Stimulated activated naive CD4-positive, alpha-beta T cell (primary cell): ENCODE results near the gene PKNOX1.
"Not testable (repeated sequence)": the region's sequence is repeated elsewhere in the genome, so short reads cannot be mapped to it uniquely, and the experiment has no call there.

Experiments
- DNase-seq, 6 experiments: peaks; one replicate each; lab custom pipeline; 2025; lab: John Stamatoyannopoulos, UW

The PKNOX1 gene

DNA sequence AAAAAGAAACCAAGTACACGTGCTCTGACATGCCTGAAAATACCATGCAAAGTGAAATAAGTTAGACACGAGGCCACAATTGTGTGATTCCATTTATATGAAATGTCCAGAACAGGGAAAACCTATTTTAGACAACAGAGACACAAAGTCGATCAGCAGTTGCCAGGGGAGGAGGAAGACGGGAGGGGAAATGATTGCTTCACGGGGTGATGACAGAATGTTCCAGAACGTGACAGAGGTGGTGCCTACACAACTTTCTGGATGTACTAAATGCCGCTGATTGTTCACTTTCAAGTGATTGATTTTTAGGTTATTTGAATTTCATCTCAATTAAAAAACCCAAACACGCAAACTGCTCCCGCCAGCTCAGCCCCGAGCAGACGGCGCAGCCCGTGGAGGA, 78.8 kb downstream of the PKNOX1 start:
- DNase-seq = not testable (repeated sequence)

DNA sequence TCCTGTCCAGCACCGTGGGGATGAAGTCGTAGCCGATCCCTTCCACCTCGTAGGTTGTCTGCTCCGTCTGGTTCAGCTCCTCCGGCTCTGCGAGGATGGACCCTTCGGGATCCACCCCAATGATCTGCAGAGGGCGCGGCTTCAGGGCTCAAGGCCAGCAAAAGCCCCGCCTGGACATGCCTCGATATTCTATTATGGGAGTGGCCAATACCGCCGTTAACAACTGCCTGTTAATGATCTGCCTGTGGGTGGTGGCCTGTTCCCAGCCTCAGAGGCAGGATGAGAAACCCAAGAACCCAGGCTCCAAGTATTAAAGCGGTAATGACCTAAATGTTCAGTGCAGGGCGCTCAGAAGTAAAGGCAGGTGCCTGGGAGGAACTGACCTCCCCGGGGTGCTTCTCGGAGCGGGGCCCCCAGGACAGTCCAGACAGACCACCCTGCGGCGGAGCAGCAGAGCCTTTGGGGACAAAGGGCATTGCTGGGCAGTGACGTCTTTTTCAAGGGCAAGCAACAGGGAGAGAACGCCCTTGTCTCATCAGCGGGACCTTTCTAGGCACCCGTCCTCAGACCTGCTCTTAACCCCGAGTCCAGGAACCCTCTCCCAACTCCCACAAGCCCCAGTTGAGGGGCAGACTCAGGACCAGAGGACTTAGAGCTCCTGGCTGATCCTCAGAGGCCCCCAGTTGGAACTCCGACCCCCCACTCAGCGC, 88.7 kb downstream of the PKNOX1 start:
- DNase-seq = not testable (repeated sequence)

DNA sequence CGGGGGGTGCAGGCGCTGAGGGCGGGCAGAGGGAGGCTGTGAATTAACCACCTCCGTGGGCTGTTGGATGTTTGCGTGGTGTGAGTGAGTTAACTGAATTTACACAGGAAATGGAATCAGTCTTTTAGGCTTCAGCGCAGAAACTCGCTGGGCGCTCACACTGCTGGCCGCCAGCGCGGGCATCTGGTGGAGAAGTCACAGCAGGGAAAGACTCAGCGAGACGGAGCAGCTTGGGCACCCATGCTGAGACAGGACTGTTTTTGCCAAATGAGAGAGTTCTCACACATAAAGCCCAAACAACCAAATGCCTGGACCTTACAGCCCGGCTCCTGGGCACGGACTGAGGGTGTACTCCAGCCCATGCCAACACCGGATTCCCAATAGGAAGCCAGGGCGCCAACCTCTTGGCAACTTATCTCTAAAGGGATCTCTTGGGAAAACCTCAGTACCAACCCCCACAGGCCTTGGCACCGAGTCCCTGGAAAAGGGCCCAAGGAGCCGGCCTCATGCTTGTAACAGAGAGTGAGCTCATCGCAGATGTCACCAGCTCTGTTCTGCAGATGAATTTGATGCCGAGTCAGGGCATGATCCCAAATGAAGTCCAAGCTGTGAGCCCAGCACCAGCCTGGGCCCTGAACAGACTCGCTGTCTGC, 90.0 kb downstream of the PKNOX1 start:
- not testable (repeated sequence) for DNase-seq

DNA sequence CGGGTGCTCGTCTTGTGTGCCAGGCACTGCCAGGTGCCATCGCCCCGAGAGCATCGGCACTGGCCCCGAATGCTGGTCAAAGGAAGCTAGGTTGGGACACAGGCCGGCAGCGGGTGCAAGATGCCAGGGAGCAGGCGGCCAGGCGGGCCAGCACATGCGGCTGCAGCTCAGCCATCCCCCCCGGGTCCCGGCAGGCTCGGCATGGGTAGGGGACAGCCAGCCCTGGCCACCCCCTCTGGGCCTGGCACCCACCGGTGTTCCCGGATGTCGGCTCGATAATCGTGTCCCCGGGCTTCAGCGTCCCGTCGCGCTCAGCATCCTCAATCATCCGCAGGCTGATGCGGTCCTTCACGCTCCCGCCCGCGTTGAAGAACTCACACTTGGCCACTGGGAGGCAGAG, 91.6 kb downstream of the PKNOX1 start:
- DNase-seq = not testable (repeated sequence)

DNA sequence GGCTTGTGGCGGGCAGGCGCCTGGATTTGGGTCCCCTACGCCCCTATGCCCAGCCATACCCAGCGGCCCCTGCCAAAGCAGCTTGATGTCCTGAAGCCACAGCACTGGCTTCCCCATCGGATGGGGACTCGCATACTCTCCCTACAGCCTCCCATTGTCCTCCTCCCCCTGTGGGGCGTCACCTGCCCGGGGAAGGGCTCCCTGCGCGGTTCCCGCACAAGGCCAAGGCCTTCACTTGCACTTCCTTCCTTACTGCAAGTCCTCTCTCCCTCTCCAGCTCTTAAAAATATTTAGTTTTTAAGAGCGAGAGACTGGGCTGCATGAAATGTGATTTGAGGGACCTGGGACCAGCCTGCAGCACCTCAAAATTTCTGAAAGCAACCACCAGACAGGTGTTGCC, 92.3 kb downstream of the PKNOX1 start:
- DNase-seq = not testable (repeated sequence)

DNA sequence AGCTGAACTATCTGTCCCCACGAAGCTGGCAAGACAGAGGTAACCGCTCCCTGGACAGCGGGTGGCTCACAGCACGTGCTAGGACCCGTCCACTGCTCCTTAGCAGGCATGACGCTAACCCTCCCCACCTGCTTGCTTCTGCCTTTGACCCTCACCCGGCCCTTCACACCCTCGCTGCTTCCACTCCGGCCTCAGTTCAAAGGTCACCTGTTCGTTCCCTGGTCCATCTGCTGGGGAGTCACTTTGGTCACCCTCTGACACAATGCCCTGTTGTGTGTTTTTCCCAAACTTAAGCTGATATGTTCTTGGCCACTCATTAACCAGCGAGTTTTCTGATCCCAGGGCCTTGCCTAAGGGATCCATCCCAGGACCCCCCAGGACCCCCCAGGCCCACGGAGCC, 93.7 kb downstream of the PKNOX1 start:
- DNase-seq = not testable (repeated sequence)

DNA sequence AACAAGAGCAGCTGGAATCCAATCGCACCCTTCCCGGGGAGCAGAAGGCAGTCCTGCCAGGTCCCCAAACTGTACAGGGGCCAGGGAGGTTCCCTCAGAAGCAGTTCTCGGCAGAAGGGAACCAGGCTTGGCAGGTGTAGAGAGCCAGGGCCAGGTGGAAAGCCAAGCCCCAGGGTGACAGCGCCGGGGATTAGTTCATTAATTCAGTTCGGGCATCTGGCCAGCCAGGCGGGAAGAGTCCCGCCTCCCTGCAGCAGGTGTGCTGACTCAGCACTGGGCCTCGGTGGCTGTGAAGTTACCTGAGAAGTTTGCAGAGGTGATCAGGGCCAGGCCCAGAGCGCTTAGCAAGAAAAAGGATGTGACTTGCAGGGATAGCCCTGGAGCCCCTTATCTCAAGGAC, 95.3 kb downstream of the PKNOX1 start:
- not testable (repeated sequence) for DNase-seq

DNA sequence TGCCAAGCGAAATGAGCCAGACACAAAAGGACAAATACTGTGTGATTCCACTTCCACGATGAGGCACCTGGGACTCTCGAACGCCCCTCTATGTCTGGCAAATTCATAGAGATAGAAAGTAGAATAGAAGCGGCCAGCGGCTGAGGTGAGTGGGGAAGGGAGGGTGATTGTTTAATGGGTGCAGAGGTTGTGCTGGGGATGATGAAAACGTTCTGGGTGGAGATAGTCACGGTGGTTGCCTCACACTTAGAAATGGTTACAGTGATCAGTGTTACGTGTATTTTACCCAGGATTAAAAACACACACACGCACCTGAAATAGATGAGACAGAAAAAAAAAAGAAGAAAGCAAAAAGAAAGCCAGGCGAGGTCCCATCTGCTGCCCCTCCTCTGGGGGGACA, 98.4 kb downstream of the PKNOX1 start:
- DNase-seq = not testable (repeated sequence)

DNA sequence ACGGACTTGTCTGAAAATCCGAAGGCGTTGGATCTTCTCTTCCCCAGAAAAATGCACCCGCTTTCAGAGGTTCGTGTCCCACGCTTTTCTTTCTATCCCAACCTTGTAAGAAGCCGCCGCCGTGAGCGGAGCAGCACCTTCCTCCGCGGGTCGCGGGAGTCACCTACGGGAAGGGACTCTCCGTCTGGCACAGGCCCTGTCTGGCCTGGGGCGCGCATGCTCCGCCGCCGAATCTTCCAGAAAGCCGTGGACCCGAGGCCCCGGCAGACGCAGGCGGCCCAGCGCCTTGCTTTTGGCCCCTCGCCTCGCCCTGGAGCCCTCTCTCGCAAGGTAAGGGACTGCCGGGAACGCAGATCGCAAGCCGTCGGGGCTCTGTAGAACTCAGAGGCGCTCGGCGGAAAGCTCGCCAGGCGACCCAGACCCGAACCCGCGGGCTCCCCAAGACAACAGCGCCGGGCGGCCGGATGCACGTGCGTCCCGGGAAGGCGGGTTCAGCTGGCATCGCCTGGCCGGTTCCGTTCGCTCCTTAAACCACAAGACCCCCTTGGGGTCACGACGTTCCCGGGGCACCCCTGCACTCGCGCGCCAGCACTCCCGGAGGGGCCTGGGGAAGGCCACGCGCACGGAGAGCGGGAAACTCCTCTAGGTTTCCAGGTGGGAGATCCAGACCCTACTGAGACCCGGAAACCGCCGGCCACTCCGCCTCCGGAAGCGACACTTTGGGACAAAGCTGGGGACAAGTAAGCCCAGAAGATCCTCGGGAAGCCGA, 100.2 kb downstream of the PKNOX1 start:
- DNase-seq = not testable (repeated sequence)

DNA sequence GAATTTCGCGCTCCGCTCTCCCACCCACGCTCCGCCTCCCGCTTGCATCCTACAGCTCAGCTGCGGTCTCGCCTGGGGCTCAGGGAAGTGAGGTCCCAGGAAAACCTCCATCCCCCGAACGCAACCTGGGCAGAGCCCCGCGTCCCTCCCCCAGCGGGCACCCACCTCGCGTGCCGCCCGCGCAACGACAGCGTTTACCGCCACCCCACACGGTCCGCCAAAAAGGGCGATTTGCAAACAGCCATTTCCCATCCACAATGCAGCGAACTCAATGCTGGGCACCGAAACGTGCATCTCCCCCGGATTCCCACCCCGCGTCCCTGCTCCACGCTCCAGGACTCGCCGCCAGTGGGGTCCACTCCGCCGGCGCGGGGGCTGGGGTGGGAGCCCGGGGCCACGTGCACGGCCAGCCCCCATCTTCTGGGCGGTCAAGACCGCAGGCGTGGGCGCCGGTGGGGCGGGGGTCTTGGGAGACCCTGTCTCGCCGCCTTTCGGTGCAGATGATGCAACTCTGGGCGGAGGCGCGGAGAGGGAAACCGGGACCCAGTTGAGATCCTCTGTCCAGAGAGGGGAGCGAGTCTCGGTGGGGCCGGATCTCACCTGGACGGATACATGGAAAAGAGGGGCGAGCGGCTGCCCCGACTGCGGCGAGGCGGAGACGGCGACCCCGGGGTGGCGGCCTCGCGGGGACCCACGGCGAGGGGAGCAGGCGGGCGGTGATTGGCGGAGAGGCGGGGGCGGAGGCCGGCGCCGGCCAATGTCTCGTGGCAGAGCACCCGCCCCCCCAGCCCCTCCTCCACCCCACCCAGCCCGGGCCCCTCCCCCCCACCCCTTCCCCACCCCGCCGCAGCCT, 101.0 kb downstream of the PKNOX1 start, which contains the start of gene CBS:
Gene CBS (minus strand): TSS at position 666 of the 853 bp plus-strand sequence. CDS start 3,642 bp downstream, outside the sequence.
- not testable (repeated sequence) for DNase-seq

DNA sequence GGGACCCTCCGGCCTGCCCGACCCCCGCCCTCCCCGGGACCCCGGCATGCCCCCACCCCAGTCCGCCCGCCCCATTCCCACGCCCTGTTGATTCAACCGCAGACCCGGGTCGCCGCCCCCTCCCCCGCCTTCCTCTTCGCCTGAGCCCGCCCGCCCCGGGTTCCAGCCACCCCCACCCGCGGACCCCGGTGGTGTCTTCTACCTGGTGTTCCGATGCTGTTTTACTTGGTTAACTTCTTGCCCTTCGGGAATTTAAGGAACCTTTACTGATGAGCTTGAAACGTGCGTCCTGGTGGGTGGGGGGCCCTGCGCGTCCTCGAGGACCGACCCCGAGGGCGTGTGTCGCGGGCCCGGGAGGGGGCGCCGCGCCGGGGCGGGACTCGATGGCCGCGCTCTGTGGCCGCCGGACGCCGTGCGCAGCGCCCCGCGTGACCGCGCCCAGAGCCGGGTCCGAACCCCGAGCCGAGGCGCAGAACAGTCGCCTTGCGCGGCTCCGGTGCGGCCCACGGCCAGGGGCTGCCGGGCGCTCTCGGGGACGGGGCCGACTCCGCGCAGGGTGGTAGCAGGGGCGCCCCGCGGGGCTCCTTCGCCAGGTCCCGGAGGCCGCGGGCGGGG, 101.8 kb downstream of the PKNOX1 start:
- DNase-seq = not testable (repeated sequence)

DNA sequence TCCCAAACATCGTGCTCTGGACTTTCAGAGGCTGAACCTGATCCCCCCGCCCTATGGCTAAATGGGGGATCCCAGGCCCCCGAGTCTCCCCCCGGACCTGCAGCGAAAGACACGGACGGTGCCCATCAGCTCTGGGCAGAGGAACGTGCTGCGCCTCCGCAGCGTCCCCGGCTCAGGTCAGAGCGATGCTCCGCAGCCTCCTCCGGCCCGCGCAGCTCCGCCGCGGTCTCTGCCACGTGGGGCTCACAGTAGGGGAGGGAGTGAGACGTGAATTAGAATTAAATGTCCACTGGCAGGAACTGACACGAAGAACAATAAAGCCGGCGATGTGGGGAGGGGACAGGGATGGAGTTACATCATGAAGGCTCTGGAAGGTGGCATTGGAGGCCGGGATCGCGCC, 102.3 kb downstream of the PKNOX1 start:
- DNase-seq = not testable (repeated sequence)

DNA sequence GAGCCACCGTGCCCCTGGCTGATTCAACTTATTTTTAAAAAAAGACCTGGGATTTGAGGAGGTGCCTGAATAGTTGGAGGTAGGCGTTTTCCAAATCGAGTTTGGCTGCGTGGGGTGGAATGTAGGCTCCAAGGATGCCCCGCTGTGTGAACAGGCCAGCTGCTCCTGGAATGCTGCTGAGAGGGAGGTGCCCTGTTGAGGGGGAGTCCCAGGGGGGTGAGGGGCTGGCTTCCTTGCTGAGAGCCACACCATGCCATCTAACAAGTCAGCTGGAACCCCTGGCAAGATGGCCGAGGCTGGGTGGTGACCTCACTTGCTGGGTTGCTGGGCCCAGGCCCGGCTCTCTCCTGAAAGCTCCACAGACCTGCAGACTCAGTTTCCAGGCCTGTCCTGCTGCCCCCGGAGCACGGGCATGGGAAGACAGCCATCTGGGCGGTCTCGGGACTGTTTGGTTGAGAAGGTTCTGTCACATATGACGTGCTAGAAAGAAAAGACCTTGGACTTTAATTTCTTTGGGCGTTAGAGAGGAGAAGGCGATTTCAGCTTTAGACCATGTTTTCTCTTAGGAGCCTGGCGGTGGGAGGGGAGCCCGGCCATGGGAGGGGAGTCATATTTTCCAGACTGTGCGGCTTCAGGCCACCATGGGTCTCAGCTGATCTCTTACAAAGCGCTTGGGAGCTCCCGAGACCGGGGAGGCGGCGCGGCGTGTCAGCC, 108.4 kb downstream of the PKNOX1 start:
- DNase-seq = not testable (repeated sequence)
